H1 (cell line): ENCODE measurements around the gene HYAL1. TPM values are rescaled to one million over a fixed set of nuclear protein-coding genes. Genes with fewer than 3 reads are reported as not detected.

ENCODE experiments used
- ASH2L ChIP-seq: fragments of 200-600, 300-600 bp; sonication (generic); IDR thresholded peaks from one replicate; pipeline ENCODE4 v1.7.1; 2017; ENCODE audit warnings: low read length
- ATF2 ChIP-seq: IDR thresholded peaks from 2 replicates; pipeline ENCODE4 v1.6.1; 2012; ENCODE audit warnings: low read length, inconsistent platforms
- BRCA1 ChIP-seq: IDR thresholded peaks from 2 replicates; pipeline ENCODE4 v1.6.1; 2012; ENCODE audit warnings: low read depth, low read length, improper control_type of control experiment
- CTCF ChIP-seq, 3 experiments: IDR thresholded peaks; 1 replicate in 2 of 3; 2 replicates in 1 of 3; pipeline versions ENCODE4 v1.5.1 to v1.6.1; 2011; ENCODE audit warnings: low read length in 3 of 3, mild to moderate bottlenecking in 3 of 3, inconsistent platforms in 2 of 3, low read depth in 1 of 3, moderate library complexity in 1 of 3; ENCODE audit not compliant: insufficient read depth in 1 of 3; ENCODE audit errors: control extremely low read depth in 1 of 3
- MAX ChIP-seq: IDR thresholded peaks from 2 replicates; pipeline ENCODE4 v1.6.1; 2012; ENCODE audit warnings: inconsistent platforms
- RBBP5 ChIP-seq: IDR thresholded peaks from 2 replicates; pipeline ENCODE4 v1.7.1; 2012; ENCODE audit warnings: low read depth, mild to moderate bottlenecking, inconsistent platforms, low read length, moderate library complexity, borderline replicate concordance
- SAP30 ChIP-seq: fragments of 300-600 bp; sonication (generic); IDR thresholded peaks from 2 replicates; pipeline ENCODE4 v1.7.1; 2012; ENCODE audit warnings: low read length, moderate library complexity, mild to moderate bottlenecking, inconsistent platforms; ENCODE audit not compliant: insufficient read depth, insufficient replicate concordance
- polyA plus RNA-seq, 7 experiments: library from polyadenylated mRNA; depleted of rRNA in 3 of 7; stranded (reverse) in 5 of 7; unstranded in 2 of 7; fragments of >200 nt in 5 of 7; fragments of 200-250 nt in 2 of 7; gene quantifications; 1 replicate in 5 of 7; 2 replicates in 1 of 7; 4 replicates in 1 of 7; pipeline versions ENCODE4 v1.2.1 to v1.2.3, GENCODE V29; 2011 to 2013; ENCODE audit warnings: missing spikeins in 2 of 7, mixed read lengths in 2 of 7
- total RNA-seq: library from RNA; stranded (reverse); fragmentation: NEBNext Ultra II Directional; extraction: Animal tissue kit (Norgen Biotek cat#: 25700); gene quantifications from 2 replicates; pipeline ENCODE4 v1.2.1, GENCODE V29; 2021

The HYAL1 gene
- total and polyA plus RNA-seq, 2 of the 8 experiments (the other 6 are each of a cell fraction or from before 2014, with no cell fraction given), result 2.0 to 5.4 TPM

- TF ChIP-seq MAX (peak; percentile 93), ATF2 (no peak), CTCF (IDR thresholded peaks at IDR 0.05; ENCODE audit: control extremely low read depth in 1 of 3, insufficient read depth in 1 of 3, low read depth in 1 of 3, low read length in 3 of 3) (no peak), SAP30 (peak; percentile 84), ASH2L (peak; percentile 88), BRCA1 (no peak), RBBP5 (no peak)
Measured at GRCh38 chr3:50350527-50351322, 47.4 kb upstream of the HYAL1 start, which contains the start of the genes CYB561D2 and NPRL2 (continued).
